Muscle layer of colon (tissue), 2 donors: ENCODE data around the gene CCL25.

Experiments used
- H3K27ac ChIP-seq: one replicate; pipeline ENCODE4 v1.7.0; 2013; ENCODE audit warnings: low read depth, mild to moderate bottlenecking, low read length, moderate library complexity
- H3K27me3 ChIP-seq, 2 donors: one replicate each; pipeline ENCODE4 v1.7.0; 2013; ENCODE audit warnings: low read length in 2 of 2, mild to moderate bottlenecking in 2 of 2; ENCODE audit not compliant: insufficient read depth in 2 of 2, control insufficient read depth in 1 of 2
- H3K36me3 ChIP-seq: one replicate; pipeline ENCODE4 v1.7.0; 2013; ENCODE audit warnings: mild to moderate bottlenecking, low read length; ENCODE audit not compliant: insufficient read depth
- H3K4me1 ChIP-seq: one replicate; pipeline ENCODE4 v1.7.0; 2013; ENCODE audit warnings: mild to moderate bottlenecking, low read length; ENCODE audit not compliant: insufficient read depth
- H3K4me3 ChIP-seq, 2 donors: one replicate each; pipeline ENCODE4 v1.7.0; 2013; ENCODE audit warnings: low read length in 2 of 2, low read depth in 1 of 2, mild to moderate bottlenecking in 1 of 2, moderate library complexity in 1 of 2
- H3K9ac ChIP-seq: one replicate; pipeline ENCODE4 v1.7.0; 2013; ENCODE audit warnings: low read length
- H3K9me3 ChIP-seq: one replicate; pipeline ENCODE4 v1.7.0; 2013; ENCODE audit warnings: mild to moderate bottlenecking, low read length
- donor health status: abdominal sarcoma.
- donor health status: Adenocarcinoma of cecum.

CCL25 gene

GRCh38 chr19:8075158-8076074, 22.9 kb downstream of the CCL25 start:
- no peak overlapping the region for H3K9ac ChIP-seq

GRCh38 chr19:8079988-8080387, 27.4 kb downstream of the CCL25 start:
- Histone ChIP-seq H3K27me3 (no peaks in the 10 kb centered on the region), H3K9me3 (no peaks in the 10 kb centered on the region), H3K36me3 (no peaks in the 10 kb centered on the region)

More at GRCh38 chr19:8075158-8076074, 22.9 kb downstream of the CCL25 start:
- no peaks in the 10 kb centered on the region for H3K4me1 ChIP-seq
- H3K27ac ChIP-seq = no peak overlapping the region
- H3K27me3 ChIP-seq = no peaks in the 10 kb centered on the region
- H3K9me3 ChIP-seq = no peaks in the 10 kb centered on the region
- no peak overlapping the region for H3K4me3 ChIP-seq
- H3K36me3 ChIP-seq = no peaks in the 10 kb centered on the region

DNA sequence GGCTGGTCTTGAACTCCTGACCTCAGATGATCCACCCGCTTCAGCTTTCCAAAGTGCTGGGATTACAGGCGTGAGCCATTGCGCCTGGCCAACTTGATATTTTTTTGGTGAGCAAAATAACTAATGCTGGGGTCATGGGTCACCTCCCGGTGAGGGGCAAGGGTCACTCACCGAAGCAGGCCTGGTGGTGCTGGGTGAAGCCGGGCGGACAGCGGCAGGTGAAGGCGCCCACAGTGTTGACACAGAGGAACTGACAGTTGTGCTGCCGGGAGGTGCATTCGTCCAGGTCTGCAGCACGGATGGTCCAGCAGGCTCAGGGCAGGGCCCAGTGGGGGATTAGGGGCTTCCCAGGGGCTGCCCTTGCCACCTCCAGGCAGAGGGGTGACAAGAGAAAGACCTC, 28.3 kb downstream of the CCL25 start:
- no peak overlapping the region for H3K9ac ChIP-seq
- H3K36me3 ChIP-seq = no peaks in the 10 kb centered on the region
- H3K4me1 ChIP-seq = no peaks in the 10 kb centered on the region
- H3K27ac ChIP-seq = no peak overlapping the region
- H3K27me3 ChIP-seq = no peaks in the 10 kb centered on the region
- no peaks in the 10 kb centered on the region for H3K9me3 ChIP-seq
- no peak overlapping the region for H3K4me3 ChIP-seq

More at GRCh38 chr19:8079988-8080387, 27.4 kb downstream of the CCL25 start:
- Histone ChIP-seq H3K4me3 (no peak overlapping the region), H3K4me1 (no peaks in the 10 kb centered on the region), H3K27ac (no peak overlapping the region), H3K9ac (no peak overlapping the region)

GRCh38 chr19:8081569-8082550, 29.3 kb downstream of the CCL25 start:
- Histone ChIP-seq H3K9ac (no peak overlapping the region), H3K27me3 (no peaks in the 10 kb centered on the region), H3K36me3 (no peaks in the 10 kb centered on the region), H3K4me1 (no peaks in the 10 kb centered on the region), H3K9me3 (no peaks in the 10 kb centered on the region), H3K27ac (no peak overlapping the region), H3K4me3 (no peak overlapping the region)

DNA sequence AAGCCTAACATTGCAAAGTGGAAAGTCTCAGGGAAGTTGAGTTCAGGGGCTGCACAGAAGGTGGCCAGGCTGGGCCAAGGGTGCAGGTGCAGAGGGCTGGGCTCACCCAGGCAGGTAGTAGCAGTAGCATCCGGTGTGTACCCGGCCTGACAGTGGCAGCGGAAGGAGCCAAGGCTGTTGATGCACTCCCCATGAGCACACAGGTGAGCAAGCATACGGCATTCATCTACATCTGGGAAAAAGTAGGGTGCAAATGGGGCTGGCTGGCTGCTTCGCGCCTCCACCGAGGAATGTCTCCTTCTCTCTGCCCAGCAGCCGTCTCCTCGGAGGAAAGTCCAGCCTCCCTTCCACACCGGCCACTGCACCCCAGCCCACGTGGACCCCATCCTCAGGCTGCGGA, 30.6 kb downstream of the CCL25 start:
- Histone ChIP-seq H3K4me1 (no peaks in the 10 kb centered on the region), H3K27ac (no peak overlapping the region), H3K36me3 (no peaks in the 10 kb centered on the region), H3K9me3 (no peaks in the 10 kb centered on the region), H3K4me3 (no peak overlapping the region), H3K27me3 (no peaks in the 10 kb centered on the region), H3K9ac (no peak overlapping the region)

- no peaks in the 10 kb centered on the region for H3K4me1 ChIP-seq
- no peak overlapping the region for H3K9ac ChIP-seq
- no peaks in the 10 kb centered on the region for H3K27me3 ChIP-seq
- no peak overlapping the region for H3K4me3 ChIP-seq
- no peaks in the 10 kb centered on the region for H3K36me3 ChIP-seq
- no peak overlapping the region for H3K27ac ChIP-seq
- no peaks in the 10 kb centered on the region for H3K9me3 ChIP-seq
Observed at GRCh38 chr19:8084152-8084551, 31.6 kb downstream of the CCL25 start.

DNA sequence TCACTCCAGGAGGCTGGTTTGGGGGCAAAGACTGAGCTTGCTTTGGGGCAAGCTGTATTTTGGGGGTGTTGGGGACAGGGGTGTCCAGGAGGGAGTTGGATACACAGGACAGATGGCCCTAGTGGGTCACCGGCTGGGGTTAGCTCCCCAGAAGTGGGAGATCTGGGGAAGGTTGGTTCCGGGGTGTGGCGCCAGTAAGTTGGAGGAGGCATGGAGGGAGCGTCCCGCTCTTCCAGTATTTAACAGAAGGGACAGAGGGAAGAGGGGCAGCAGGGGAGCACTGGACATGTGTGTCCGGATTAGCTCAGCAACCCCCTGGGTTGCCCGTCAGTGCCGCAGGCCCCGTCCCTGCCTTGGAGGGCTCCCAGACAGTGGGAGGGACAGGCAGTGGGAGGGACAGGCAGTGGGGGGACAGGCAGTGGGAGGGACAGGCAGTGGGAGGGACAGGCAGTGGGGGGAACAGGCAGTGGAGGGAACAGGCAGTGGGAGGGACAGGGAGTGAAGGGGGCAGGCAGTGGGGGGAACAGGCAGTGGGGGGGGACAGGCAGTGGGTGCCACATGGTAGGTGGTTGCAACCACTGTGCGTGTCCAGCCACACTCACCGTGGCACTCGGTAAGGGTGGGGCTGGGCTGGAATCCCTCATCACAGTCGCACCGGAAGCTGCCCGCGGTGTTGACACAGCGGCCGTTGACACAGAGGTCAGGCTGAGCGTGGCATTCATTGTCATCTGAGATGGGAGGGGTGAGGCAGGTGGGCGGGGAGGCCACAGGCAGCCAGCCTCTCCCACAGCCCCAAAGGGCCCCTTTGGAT, 33.2 kb downstream of the CCL25 start:
- H3K9me3 ChIP-seq = no peaks in the 10 kb centered on the region
- H3K4me1 ChIP-seq = no peaks in the 10 kb centered on the region
- no peak overlapping the region for H3K4me3 ChIP-seq
- H3K27ac ChIP-seq = no peak overlapping the region
- H3K36me3 ChIP-seq = no peaks in the 10 kb centered on the region
- H3K27me3 ChIP-seq = no peaks in the 10 kb centered on the region
- H3K9ac ChIP-seq = no peak overlapping the region

GRCh38 chr19:8086849-8087248, 34.3 kb downstream of the CCL25 start:
- Histone ChIP-seq H3K36me3 (no peaks in the 10 kb centered on the region), H3K9me3 (no peaks in the 10 kb centered on the region), H3K27me3 (no peaks in the 10 kb centered on the region), H3K4me3 (no peak overlapping the region), H3K9ac (no peak overlapping the region), H3K27ac (no peak overlapping the region), H3K4me1 (no peaks in the 10 kb centered on the region)

- Histone ChIP-seq H3K36me3 (no peaks in the 10 kb centered on the region), H3K4me3 (no peak overlapping the region), H3K9ac (no peak overlapping the region), H3K27me3 (no peaks in the 10 kb centered on the region), H3K9me3 (no peaks in the 10 kb centered on the region), H3K27ac (no peak overlapping the region), H3K4me1 (no peaks in the 10 kb centered on the region)
Observed at GRCh38 chr19:8087876-8088275, 35.3 kb downstream of the CCL25 start.

DNA sequence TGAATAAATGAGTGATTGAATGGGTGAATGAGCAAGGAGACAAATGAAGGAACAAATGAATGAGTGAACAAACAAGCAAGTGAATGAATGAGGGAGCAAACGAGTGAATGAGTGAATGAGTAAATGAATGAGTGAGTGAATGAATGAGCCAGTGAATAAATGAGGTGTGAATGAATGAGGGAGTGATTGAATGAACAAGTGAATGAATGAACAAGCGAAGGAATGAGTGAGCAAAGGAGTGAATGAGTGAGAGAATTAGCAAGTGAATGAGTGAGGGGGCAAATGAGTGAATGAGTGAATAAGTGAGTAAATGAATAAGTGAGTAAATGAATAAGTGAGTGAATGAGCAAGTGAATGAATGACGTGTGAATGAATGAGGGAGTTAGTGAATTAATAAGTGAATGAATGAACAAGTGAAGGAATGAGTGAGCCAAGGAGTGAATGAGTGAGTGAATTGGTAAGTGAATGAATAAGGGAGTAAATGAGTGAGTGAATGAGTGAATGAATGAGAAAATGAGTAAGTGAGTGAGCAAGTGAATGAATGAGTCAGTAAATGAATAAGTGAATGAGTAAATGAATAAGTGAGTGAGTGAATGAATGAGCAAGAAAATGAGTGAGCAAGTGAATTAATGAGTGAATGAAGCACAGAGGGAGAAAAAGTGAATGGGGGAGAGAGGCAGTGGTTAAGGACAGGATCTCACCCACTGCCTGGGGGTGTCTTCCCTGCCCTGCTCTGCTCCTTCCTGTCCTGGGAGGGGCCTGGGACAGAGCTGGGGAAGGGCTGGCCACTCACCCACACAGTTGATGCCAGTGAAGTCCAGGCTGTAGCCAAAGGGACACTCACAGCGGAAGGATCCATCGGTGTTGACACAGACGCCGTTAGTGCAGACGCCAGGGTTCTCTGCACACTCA, 36.4 kb downstream of the CCL25 start:
- H3K4me3 ChIP-seq = no peak overlapping the region
- H3K9ac ChIP-seq = no peak overlapping the region
- no peaks in the 10 kb centered on the region for H3K36me3 ChIP-seq
- no peak overlapping the region for H3K27ac ChIP-seq
- no peaks in the 10 kb centered on the region for H3K27me3 ChIP-seq
- H3K9me3 ChIP-seq = no peaks in the 10 kb centered on the region
- H3K4me1 ChIP-seq = no peaks in the 10 kb centered on the region
